Left hindlimb (tissue), 1 donor: ENCODE data around the gene RABGAP1L.
"Not testable (repeated sequence)": the region's sequence is repeated elsewhere in the genome, so short reads cannot be mapped to it uniquely, and the experiment has no call there.

Experiments
- DNase-seq: peaks from one replicate; pipeline ENCODE4 v3.0.0-alpha.2; 2018

Gene RABGAP1L

DNA sequence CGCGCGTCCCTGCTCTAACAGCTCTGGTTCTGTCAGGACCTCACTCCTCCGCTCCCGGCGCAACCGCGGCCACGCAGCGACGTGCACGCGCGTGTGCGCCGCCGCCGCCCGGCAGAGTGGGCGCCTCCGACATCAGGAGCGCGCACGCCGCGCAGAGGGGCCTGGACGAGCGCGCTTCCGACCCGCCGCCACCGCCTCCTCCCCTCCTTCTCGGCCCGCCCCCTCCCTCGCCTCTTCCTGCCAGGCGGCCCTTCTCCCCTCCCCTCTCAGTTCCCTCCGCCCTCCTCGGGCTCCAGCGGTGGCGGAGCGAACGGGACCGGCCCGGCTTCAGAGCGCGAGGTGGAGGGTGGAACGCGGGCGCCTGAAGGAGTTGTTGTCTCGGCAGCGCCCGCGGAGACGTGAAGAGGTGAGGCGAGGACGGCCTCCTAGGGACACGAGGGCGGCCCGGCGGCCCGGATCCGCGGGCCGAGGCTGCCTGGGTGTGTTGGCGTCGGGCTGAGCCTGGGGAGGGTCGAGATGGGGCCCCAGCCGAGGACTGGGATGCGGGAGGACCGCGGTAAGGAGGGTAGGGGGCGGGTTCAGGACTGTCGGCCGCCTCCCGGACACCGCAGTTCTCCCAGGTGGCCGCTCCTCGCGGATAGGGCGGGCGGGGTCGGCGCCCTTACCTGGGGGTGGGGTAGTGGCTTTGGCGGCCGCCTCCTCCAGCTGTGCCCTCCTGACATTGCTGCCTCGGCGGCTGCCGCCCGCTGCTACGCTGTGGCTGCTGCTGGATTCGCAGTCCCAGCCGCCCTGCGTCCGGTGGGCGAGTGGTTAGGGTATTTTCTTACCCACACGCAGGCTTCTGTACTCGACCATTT lies at the start of gene RABGAP1L:
Gene RABGAP1L (plus strand): TSS at position 269 of the 857 bp plus-strand sequence.
- peak; percentile 98 for DNase-seq

DNA sequence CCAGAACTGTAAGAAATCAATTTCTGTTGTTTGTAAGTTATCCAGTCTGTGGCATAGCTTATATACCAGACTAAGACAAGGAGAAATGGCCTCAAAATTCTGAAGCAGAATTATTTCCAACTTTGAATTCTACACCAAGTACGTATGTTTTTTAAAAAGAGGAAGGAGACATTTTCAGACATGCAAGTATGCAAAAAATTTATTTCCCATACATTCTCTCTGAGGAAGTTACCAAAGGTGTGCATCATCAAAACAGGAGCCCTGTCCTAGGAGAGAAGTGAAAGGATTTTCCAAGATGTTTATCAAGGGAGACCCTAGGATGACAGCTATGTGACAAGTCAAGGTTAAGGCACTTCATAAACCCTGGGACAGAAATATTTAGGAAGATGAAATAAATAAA lies 49.3 kb upstream of the RABGAP1L start:
- no peak for DNase-seq

DNA sequence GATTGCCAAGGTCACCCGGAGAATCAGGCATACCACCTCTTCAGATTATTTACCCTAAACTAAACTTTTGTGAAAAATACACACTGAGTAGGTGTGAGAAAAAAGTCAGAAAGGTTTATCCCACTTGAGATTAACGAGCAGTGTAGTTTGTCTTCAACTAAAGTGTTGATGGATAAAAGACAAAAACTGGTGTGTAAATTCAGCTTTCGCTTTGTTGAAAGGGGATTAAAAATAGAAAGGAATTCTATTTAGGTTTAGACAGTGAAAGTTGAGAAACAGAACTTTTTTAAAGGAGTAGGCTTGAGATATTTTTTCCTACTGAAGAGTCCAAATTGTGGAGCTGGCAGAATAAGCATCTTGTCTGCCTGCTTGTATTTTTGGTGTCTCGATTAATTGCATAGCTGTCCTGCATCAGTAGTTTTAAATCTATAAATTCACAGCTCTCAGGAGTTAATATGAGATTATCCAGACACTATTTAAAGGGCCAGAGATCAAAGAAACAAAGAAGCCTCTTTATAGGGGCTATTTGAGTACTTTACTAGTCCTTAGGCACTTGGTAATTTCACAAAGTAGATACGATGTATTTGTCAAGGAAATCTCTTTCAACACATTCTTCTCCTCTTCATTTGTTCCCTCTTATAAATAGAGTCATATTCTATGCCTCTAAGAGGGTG lies 46.7 kb upstream of the RABGAP1L start:
- no peak for DNase-seq

GRCh38 chr1:174114106-174114505 lies 45.2 kb upstream of the RABGAP1L start:
- DNase-seq = no peak

GRCh38 chr1:174114788-174115448 lies 44.4 kb upstream of the RABGAP1L start:
- no peak for DNase-seq

GRCh38 chr1:174116042-174116441 lies 43.3 kb upstream of the RABGAP1L start:
- DNase-seq = no peak

GRCh38 chr1:174118751-174119150 lies 40.6 kb upstream of the RABGAP1L start:
- DNase-seq = no peak

DNA sequence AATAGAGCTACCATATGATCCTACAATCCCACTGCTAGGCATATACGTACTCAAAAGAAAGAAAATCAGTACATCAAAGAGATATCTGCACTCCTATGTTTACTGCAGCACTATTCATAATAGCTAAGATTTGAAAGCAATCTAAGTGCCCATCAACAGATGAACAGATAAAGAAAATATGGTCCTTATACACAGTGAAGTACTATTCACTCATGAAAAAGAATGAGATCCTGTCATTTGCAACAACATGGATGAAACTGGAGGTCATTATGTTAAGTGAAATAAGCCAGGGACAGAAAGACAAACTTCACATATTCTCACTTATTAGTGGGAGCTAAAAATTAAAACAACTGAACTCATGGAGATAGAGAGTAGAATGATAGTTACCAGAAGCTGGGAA lies 37.0 kb upstream of the RABGAP1L start:
- not testable (repeated sequence) for DNase-seq

DNA sequence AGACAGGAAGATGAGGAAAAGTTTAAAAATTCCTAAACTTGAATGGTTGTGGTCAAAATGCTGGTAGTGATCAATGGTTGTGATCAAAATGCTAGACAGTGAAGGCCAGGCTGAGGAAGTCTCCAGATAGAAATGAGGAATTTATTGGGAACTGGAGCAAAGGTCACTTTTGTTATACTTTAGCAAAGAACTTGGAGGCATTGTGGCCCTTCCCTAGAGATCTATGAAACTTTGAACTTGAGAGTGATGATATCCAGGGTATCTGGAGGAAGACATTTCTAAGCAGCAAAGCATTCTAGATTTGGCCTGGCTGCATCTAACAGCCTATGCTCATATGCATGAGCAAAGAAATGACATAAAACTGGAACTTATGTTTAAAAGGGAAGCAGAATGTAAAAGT lies 35.5 kb upstream of the RABGAP1L start:
- DNase-seq = no peak

- not testable (repeated sequence) for DNase-seq
Measured at GRCh38 chr1:174127176-174127575, 32.1 kb upstream of the RABGAP1L start.

- DNase-seq = no peak
Measured at GRCh38 chr1:174131032-174131638, 28.2 kb upstream of the RABGAP1L start.

DNA sequence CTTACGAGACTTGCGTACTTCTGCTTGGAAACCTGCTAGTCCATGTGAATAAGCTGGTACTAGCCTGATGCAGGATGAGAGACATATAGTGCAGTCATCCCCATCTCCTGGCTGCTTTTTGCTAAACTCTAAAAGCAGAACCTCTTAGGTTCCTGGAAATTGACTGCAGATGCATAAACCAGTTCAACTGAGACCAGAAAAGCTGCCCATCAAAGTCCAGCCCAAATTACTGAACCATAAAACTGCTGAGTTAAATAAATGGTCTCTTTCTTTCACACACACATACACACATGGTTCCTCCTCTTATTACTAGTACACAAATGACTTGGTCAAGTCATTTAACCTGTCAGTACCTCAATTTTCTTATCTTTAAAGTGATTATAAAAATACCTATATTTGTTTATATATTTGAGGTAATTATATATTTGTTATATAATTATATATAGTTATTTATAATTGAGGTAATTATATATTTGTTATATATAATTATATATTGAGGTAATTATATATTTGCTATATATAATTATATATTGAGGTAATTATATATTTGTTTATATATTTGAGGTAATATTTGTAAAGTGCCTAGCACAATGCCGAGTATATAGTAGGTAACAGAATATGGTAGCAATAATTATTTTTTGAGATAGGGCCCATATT lies 25.2 kb upstream of the RABGAP1L start:
- no peak for DNase-seq

DNA sequence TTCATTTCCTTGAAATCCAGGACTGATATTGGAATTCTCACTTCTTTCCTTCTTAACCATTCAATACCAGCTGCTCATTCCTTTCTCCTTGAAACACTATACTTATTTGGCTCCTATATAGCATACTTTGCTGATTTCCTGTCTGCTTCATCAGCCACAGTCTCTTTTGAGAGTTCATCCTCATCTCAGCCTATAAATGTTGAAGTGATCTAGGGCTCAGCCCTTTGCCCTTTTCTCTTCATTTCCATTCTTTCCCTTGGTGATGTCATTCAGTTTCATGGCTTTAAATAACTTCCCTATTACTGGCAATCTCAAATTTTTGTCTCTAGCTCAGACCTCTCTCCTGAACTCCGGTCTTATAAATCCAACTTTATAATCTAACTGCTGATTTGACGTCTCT lies 24.1 kb upstream of the RABGAP1L start:
- DNase-seq = no peak

DNA sequence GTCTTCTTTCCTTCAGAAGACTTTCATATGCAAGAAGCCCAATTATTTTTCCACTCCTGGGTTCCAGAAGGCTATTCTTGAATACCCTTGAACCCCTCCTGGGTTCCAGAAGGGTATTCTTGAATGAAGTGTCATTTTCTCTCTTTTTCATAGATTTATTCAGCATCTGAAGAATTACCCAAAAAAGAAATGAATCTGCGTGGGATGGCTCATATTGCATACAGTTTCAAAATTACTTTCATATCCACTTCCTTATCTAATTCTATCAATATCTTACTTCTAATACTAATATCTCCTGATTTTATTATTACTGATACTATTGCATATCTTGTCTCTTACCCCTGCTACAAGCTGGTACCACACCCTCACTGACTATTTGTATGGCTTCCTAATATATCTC lies 22.6 kb upstream of the RABGAP1L start:
- no peak for DNase-seq

- DNase-seq = no peak
Measured at GRCh38 chr1:174142836-174143235, 16.5 kb upstream of the RABGAP1L start.

DNA sequence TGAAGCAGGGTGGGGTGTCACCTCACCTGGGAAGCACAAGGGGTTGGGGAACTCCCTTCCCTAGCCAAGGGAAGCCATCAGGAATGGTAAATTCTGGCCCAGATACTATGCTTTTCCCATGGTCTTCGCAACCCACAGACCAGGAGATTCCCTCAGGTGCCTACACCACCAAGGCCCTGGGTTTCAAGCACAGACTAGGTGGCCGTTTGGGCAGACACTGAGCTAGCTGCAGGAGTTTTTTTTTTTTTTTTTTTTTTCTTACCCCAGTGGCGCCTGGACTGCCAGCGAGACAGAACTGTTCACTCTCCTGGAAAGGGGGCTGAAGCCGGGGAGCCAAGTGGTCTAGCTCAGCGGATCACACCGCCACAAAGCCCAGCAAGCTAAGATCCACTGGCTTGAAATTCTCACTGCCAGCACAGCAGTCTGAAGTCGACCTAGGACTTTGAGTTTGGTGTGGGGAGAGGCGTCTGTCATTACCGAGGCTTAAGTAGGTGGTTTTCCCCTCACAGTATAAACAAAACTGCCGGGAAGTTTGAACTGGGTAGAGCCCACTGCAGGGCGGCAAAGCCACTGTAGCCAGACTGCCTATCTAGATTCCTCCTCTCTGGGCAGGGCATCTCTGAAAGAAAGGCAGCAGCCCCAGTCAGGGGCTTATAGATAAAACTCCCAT lies 15.5 kb upstream of the RABGAP1L start:
- DNase-seq = not testable (repeated sequence)

GRCh38 chr1:174144397-174144783 lies 14.9 kb upstream of the RABGAP1L start:
- DNase-seq = not testable (repeated sequence)

GRCh38 chr1:174149216-174149615 lies 10.1 kb upstream of the RABGAP1L start:
- no peak for DNase-seq

GRCh38 chr1:174150499-174150898 lies 8.8 kb upstream of the RABGAP1L start:
- no peak for DNase-seq

DNA sequence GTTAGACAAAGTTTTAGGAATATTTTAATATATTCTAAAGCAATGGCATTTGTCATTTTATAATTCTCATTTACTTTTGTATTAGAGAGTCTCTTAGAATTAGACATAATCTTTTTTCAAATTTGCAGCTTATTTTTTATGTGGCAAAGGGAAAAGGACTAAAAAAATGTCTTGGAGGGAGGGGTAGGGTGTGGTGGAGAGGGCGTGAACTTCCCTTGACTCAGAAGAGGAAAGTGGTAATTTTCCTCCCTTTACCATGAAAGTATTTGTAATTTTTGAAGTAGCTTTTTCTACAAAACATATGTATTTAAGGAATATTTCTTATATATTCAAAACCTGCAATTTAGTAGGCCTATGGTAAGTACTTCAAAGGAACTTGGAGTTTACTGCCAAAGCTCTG lies 6.9 kb upstream of the RABGAP1L start:
- no peak for DNase-seq

DNA sequence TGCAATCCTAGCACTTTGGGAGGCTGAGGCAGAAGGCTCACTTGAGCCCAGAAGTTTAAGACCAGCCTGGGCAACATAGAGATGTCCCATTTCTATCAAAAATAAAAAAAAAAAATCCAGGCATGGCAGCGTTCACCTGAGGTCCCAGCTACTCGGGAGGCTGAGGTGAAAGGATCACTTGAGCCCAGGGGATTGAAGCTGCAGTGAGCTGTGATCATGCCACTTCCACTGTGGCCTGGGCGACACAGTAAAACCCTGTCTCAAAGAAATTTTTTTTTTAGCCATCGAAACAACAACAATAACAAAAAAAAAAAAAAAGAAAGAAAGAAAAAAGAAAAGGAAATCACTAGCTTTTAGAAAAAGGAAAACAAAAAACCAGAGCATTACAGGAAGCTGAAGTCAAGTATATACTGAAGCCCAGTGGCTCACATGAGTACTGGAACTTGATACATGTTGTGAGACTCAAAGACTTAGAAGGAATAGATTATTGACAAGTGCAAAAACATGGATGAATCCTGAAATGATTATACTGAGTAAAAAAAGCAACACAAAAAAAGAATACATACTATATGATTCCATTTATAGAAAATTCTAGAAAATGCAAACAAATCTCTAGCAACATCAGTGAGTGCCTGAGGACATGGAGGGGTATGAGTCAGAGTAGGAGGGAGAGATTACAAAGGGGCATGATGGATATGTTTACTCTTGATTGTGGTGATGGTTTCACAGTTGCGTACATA lies 6.1 kb upstream of the RABGAP1L start:
- DNase-seq = no peak

GRCh38 chr1:174153825-174154107 lies 5.6 kb upstream of the RABGAP1L start:
- no peak for DNase-seq
